Vagina (tissue), 2 donors: ENCODE results near the gene MOCS1.

ENCODE experiments used
- POLR2A ChIP-seq, 2 donors: fragments of 450-650 bp; IDR thresholded peaks; one replicate each; pipeline ENCODE4 v1.6.1; 2017; ENCODE audit warnings: antibody characterized with exemption in 2 of 2, mild to moderate bottlenecking in 2 of 2, moderate library complexity in 2 of 2
- TF ChIP-seq, protein P1 (sequence below), 3 experiments: fragments of 450-650 bp in 2 of 3; fragments of 200-600 bp in 1 of 3; sonication (generic) in 1 of 3; IDR thresholded peaks; one replicate each; pipeline ENCODE4 v1.5.1; 2017 to 2019; ENCODE audit warnings: antibody characterized with exemption in 3 of 3, mild to moderate bottlenecking in 2 of 3, moderate library complexity in 2 of 3

DNA sequence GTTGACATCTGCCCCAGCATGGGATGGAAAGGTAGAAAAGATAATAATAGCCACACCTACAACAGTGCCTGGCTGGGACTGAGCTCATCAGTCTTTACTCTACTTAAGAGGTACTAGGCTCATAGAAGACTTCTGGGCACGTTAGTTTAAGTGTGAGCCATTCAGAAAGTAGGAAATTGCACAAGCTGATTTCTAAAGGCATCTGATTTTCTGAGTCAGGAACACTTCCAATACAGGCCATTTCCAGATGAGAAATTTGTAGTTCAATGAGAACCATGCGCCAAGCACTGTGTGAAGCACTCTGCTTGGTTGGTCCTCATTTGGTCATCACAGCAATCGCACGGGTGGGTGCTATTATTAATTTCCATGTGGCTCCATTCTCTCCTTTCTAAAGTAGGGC, 42.3 kb downstream of the MOCS1 start:
- TF ChIP-seq, protein P1, sequence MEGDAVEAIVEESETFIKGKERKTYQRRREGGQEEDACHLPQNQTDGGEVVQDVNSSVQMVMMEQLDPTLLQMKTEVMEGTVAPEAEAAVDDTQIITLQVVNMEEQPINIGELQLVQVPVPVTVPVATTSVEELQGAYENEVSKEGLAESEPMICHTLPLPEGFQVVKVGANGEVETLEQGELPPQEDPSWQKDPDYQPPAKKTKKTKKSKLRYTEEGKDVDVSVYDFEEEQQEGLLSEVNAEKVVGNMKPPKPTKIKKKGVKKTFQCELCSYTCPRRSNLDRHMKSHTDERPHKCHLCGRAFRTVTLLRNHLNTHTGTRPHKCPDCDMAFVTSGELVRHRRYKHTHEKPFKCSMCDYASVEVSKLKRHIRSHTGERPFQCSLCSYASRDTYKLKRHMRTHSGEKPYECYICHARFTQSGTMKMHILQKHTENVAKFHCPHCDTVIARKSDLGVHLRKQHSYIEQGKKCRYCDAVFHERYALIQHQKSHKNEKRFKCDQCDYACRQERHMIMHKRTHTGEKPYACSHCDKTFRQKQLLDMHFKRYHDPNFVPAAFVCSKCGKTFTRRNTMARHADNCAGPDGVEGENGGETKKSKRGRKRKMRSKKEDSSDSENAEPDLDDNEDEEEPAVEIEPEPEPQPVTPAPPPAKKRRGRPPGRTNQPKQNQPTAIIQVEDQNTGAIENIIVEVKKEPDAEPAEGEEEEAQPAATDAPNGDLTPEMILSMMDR (IDR thresholded peaks at IDR 0.05), result no peak
- no peak for TF ChIP-seq POLR2A (IDR thresholded peaks at IDR 0.05)
